Peyer's patch (tissue), 4 donors: ENCODE results near the gene MEIOB.

Source experiments
- CTCF ChIP-seq, 6 experiments: fragments of 450-650 bp in 4 of 6; fragments of 200-600 bp in 2 of 6; sonication (generic) in 1 of 6; IDR thresholded peaks; one replicate each; pipeline ENCODE4 v1.5.1; 2017 to 2019; ENCODE audit warnings: antibody characterized with exemption in 6 of 6, mild to moderate bottlenecking in 3 of 6, moderate library complexity in 1 of 6
- POLR2A ChIP-seq, 2 donors: fragments of 450-650 bp; IDR thresholded peaks; one replicate each; pipeline ENCODE4 v1.5.1; 2017; ENCODE audit warnings: antibody characterized with exemption in 2 of 2, mild to moderate bottlenecking in 2 of 2, moderate library complexity in 2 of 2

DNA sequence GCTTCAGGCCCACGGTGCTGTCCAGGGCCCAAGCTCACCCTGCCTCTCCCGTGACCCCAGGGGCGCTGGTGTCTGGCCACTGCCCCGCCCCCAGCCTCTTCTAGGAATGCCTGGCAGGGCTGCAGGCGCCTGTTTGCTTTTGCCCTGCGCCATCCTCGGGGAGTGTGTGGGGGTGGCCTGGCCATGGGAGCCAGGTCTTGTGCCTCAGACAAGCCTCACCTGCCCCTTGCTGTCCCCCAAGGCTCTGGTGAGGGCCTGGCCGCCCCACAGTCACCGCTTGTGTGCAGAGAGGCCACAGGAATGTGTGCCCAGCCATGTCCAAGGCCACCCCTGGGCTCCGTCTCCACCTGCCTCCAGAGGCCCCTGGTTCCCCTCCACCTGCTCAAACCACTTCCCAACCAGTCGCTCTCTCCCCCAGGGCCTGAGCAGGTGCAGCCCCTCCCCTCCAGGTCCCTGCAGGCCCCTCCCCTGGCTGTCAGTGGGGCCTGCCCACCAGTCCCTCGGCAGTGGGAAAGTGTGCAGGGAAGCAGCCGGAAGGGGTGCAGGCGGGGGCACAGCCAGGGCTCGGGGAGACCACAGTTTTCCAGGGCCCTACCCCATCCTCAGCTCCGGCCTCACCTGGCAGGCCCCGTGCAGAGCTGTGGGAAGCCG, 77.6 kb downstream of the MEIOB start:
- TF ChIP-seq CTCF (IDR thresholded peaks at IDR 0.05) (no peak), POLR2A (IDR thresholded peaks at IDR 0.05) (no peak)
